ENCODE results near the gene INPP5J.

DNA sequence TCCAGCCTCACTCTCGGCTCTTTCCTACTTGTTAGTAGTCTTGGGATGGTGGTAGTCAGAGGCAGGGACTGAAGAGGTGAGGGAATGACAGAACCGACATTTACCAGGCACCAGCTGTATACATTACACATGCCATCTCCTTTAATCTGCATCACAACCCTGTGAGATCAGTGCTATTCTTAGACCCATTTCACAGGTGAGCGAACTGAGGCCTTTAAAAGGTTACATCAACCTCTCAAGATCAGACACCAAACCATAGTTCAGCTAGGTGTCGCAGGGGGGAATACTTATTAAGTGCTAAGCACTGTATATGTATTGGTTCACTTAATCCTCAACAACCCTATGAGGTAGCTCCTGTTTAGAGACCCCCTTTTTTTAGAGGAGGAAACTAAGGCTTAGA is 11.9 kb downstream of the INPP5J start:
- TF ChIP-seq, protein P1, sequence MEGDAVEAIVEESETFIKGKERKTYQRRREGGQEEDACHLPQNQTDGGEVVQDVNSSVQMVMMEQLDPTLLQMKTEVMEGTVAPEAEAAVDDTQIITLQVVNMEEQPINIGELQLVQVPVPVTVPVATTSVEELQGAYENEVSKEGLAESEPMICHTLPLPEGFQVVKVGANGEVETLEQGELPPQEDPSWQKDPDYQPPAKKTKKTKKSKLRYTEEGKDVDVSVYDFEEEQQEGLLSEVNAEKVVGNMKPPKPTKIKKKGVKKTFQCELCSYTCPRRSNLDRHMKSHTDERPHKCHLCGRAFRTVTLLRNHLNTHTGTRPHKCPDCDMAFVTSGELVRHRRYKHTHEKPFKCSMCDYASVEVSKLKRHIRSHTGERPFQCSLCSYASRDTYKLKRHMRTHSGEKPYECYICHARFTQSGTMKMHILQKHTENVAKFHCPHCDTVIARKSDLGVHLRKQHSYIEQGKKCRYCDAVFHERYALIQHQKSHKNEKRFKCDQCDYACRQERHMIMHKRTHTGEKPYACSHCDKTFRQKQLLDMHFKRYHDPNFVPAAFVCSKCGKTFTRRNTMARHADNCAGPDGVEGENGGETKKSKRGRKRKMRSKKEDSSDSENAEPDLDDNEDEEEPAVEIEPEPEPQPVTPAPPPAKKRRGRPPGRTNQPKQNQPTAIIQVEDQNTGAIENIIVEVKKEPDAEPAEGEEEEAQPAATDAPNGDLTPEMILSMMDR (IDR thresholded peaks at IDR 0.05) = no peak
- TF ChIP-seq POLR2A (IDR thresholded peaks at IDR 0.05) = no peak

Measured in ovary (tissue), 3 donors.